ENCODE results near the gene DEF6. TPM values are rescaled to one million over a fixed set of nuclear protein-coding genes. Genes with fewer than 3 reads are reported as not detected.

Gene DEF6
- total RNA-seq, 4 donors from 2014 or later = 0.26 to 8.9 (median 3.1) TPM

GRCh38 chr6:35363293-35363750 is 65.7 kb downstream of the DEF6 start:
- Histone ChIP-seq H3K36me3 (no peaks in the 10 kb centered on the region), H3K27ac (no peak overlapping the region), H3K27me3 (no peaks in the 10 kb centered on the region), H3K4me1 (no peaks in the 10 kb centered on the region), H3K4me3 (no peak overlapping the region), H3K9me3 (no peaks in the 10 kb centered on the region)
- no peak for DNase-seq
- no peak for TF ChIP-seq POLR2A (IDR thresholded peaks at IDR 0.05)
- TF ChIP-seq CTCF (IDR thresholded peaks at IDR 0.05) = no peak
- intact Hi-C loops (cut with DNase I; ENCODE audit: low total_unique reads) = no loop called here

GRCh38 chr6:35365594-35366203 is 68.1 kb downstream of the DEF6 start:
- Histone ChIP-seq H3K4me3 (no peak overlapping the region), H3K27me3 (no peaks in the 10 kb centered on the region), H3K4me1 (no peaks in the 10 kb centered on the region), H3K36me3 (no peaks in the 10 kb centered on the region), H3K27ac (no peak overlapping the region), H3K9me3 (no peaks in the 10 kb centered on the region)
- TF ChIP-seq CTCF (IDR thresholded peaks at IDR 0.05) (no peak), POLR2A (IDR thresholded peaks at IDR 0.05) (no peak)
- DNase-seq = no peak
- intact Hi-C loops (cut with DNase I; ENCODE audit: low total_unique reads) = no loop called here

- no peak for TF ChIP-seq POLR2A (IDR thresholded peaks at IDR 0.05)
- no peak for TF ChIP-seq CTCF (IDR thresholded peaks at IDR 0.05)
- intact Hi-C loops (cut with DNase I; ENCODE audit: low total_unique reads) = no loop called here
- Histone ChIP-seq H3K27ac (no peak overlapping the region), H3K27me3 (no peaks in the 10 kb centered on the region), H3K4me1 (no peaks in the 10 kb centered on the region), H3K9me3 (no peaks in the 10 kb centered on the region), H3K36me3 (no peaks in the 10 kb centered on the region), H3K4me3 (no peak overlapping the region)
- no peak for DNase-seq
Observed at GRCh38 chr6:35366204-35366596, 68.6 kb downstream of the DEF6 start.

GRCh38 chr6:35367646-35368037 is 70.0 kb downstream of the DEF6 start:
- Histone ChIP-seq H3K4me1 (no peaks in the 10 kb centered on the region), H3K27me3 (no peaks in the 10 kb centered on the region), H3K9me3 (no peaks in the 10 kb centered on the region), H3K27ac (no peak overlapping the region), H3K4me3 (no peak overlapping the region), H3K36me3 (no peaks in the 10 kb centered on the region)
- intact Hi-C loops (cut with DNase I; ENCODE audit: low total_unique reads) = no loop called here
- TF ChIP-seq POLR2A (IDR thresholded peaks at IDR 0.05) (no peak), CTCF (IDR thresholded peaks at IDR 0.05) (no peak)
- DNase-seq = no peak

GRCh38 chr6:35368038-35368887 is 70.6 kb downstream of the DEF6 start:
- Histone ChIP-seq H3K36me3 (no peaks in the 10 kb centered on the region), H3K4me3 (no peak overlapping the region), H3K4me1 (no peaks in the 10 kb centered on the region), H3K27me3 (no peaks in the 10 kb centered on the region), H3K9me3 (no peaks in the 10 kb centered on the region), H3K27ac (no peak overlapping the region)
- no peak for TF ChIP-seq POLR2A (IDR thresholded peaks at IDR 0.05)
- no peak for TF ChIP-seq CTCF (IDR thresholded peaks at IDR 0.05)
- DNase-seq = no peak
- intact Hi-C loops (cut with DNase I; ENCODE audit: low total_unique reads) = no loop called here

All from uterus (tissue), 4 donors.